MG63 (cell line): ENCODE results near the gene LMO4. TPM values are rescaled to one million over a fixed set of nuclear protein-coding genes. Genes with fewer than 3 reads are reported as not detected.
A peak's percentile ranks its signal among the peaks of the same experiment; 100 is the strongest.

Source experiments
- DNase-seq: peaks from one replicate; pipeline ENCODE4 v3.0.0-alpha.2; 2020
- H3K27me3 ChIP-seq: fragments of 250-450 bp; sonication (Bioruptor Pico); 2 replicates; pipeline ENCODE4 v1.5.1; 2020; ENCODE audit warnings: mild to moderate bottlenecking, moderate library complexity
- H3K36me3 ChIP-seq: fragments of 250-450 bp; sonication (Bioruptor Pico); 2 replicates; pipeline ENCODE4 v1.5.1; 2020; ENCODE audit warnings: mild to moderate bottlenecking, moderate library complexity
- H3K4me3 ChIP-seq: fragments of 250-450 bp; sonication (Bioruptor Pico); 2 replicates; pipeline ENCODE4 v1.5.1; 2020; ENCODE audit warnings: mild to moderate bottlenecking, moderate library complexity
- H3K9me3 ChIP-seq: fragments of 250-450 bp; sonication (Bioruptor Pico); 2 replicates; pipeline ENCODE4 v1.5.1; 2020; ENCODE audit warnings: mild to moderate bottlenecking, moderate library complexity
- total RNA-seq: library from RNA; depleted of rRNA; stranded (reverse); fragments of >200 nt; shearing (Covaris generic); gene quantifications from 2 replicates; pipeline ENCODE4 v1.2.3, GENCODE V29; 2014; ENCODE audit warnings: low replicate concordance

Gene LMO4
- total RNA-seq, 1 experiment from 2014 or later = 57.4 TPM

GRCh38 chr1:87318056-87318650 is 10.5 kb upstream of the LMO4 start:
- H3K9me3 ChIP-seq = no peaks in the 10 kb centered on the region
- no peak overlapping the region for H3K4me3 ChIP-seq
- H3K27me3 ChIP-seq = no peaks in the 10 kb centered on the region
- no peak for DNase-seq
- H3K36me3 ChIP-seq = no peaks in the 10 kb centered on the region

DNA sequence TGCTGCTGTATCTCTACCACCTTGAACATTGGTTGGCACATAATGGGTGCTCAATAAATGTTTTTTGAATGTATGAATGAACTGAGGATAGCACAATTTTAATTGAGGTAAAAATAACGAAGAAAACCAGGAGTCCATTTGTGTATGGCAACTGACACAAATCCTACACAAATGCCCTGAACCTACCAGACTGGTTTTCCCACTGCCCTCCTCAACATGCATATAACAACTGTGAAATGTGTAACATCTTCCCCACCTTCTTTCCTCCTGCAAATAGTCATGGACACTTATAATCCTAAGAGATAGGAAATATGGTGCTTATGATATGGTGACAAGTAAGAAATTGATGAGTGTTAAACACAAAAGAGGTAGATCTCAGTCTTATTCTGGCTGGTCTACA is 9.9 kb upstream of the LMO4 start:
- no peaks in the 10 kb centered on the region for H3K36me3 ChIP-seq
- DNase-seq = no peak
- H3K27me3 ChIP-seq = no peaks in the 10 kb centered on the region
- no peaks in the 10 kb centered on the region for H3K9me3 ChIP-seq
- no peak overlapping the region for H3K4me3 ChIP-seq

GRCh38 chr1:87325982-87326738 is 2.5 kb upstream of the LMO4 start:
- DNase-seq = no peak
- H3K4me3 ChIP-seq = no peak overlapping the region
- no peaks in the 10 kb centered on the region for H3K36me3 ChIP-seq
- no peaks in the 10 kb centered on the region for H3K27me3 ChIP-seq
- H3K9me3 ChIP-seq = no peaks in the 10 kb centered on the region

- no peaks in the 10 kb centered on the region for H3K27me3 ChIP-seq
- H3K9me3 ChIP-seq = no peaks in the 10 kb centered on the region
- peak overlapping the region; percentile 81 for H3K4me3 ChIP-seq
- peaks cover 6% of the 10 kb centered on the region for H3K36me3 ChIP-seq
- DNase-seq = no peak
These were observed 1.1 kb upstream of the LMO4 start for GRCh38 chr1:87327376-87328271.

DNA sequence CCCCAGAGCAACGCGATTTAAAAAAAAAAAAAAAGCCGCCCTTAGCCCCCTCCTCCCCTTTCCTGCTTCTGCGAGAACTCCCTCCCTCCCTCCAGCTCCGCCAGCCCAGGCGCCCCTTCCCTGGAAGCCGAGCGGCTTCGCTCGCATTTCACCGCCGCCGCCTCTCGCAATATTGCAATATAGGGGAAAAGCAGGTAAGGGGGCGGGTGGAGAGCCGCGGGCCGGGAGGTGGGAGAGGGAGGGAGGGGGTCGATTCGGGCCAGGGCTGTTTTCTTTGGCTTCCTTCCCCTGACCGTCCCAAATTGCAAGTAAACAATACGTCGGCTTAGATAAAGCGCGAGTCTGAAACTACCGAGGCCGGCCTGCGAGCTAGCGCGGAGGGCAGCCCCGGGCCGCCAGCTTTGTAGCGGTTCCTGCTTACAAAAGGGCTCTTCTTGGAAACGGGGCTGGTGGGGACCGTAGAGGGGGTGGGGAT is 408 bp downstream of the LMO4 start:
- peak overlapping the region; percentile 81 for H3K4me3 ChIP-seq
- DNase-seq = peak; percentile 51

DNA sequence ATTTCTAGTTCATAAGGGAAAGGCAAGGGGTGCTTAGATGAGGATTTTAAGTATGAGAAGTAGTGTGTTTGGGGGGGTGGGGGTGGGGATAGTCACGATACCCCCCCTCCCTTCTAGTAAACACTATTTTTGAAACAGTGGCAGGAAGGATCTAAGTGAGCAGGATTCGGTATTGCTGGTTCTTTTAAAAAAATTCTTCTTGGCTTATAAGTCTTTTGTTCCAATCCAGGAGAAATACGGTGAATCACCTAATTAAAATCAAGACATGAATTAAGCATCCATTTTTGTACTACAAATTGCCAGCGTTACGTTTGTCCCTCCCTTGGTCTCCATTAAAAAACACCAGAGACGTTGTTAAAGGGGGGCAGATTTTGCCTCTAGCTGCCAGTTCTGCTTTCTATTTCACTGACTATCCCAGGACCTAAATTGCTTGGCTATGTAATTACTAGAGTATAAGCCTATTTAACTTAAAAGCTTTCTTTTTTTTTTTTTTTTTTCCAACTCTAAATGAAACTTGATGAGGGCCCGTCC is 911 bp downstream of the LMO4 start:
- Histone ChIP-seq H3K36me3 (peaks cover 11% of the 10 kb centered on the region), H3K4me3 (peak overlapping the region; percentile 81), H3K9me3 (no peaks in the 10 kb centered on the region), H3K27me3 (no peaks in the 10 kb centered on the region)
- DNase-seq = no peak

More for the DNA sequence above, 408 bp downstream of the LMO4 start:
- Histone ChIP-seq H3K36me3 (peaks cover 8% of the 10 kb centered on the region), H3K27me3 (no peaks in the 10 kb centered on the region), H3K9me3 (no peaks in the 10 kb centered on the region)

- peaks cover 12% of the 10 kb centered on the region for H3K36me3 ChIP-seq
- H3K27me3 ChIP-seq = no peaks in the 10 kb centered on the region
- H3K9me3 ChIP-seq = no peaks in the 10 kb centered on the region
- peak overlapping the region; percentile 81 for H3K4me3 ChIP-seq
- DNase-seq = peak; percentile 8
These were observed 1.6 kb downstream of the LMO4 start for GRCh38 chr1:87330057-87330884.

DNA sequence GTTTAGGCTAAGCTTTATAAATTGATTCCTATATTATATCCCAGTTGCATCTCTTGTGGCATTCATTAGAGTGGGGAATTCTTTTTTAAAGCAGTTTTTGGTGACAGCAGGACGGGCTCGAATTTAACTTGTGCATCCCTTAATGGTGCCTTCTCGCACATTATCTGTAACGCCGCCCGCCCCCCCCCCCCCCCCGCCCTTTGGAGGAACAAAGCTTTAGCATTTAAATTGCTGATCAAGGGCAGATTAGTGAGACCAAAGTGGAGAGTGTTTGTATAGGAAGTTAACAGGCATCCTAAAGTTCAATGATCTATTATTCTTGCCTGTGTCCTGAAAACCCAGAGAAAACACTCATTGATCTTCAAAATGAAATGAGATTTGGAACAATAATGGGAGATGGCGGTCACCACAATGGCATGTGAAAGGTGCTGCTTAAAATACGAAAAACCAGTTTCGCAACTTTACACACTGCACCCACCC is 2.2 kb downstream of the LMO4 start:
- H3K9me3 ChIP-seq = no peaks in the 10 kb centered on the region
- H3K4me3 ChIP-seq = peak overlapping the region; percentile 81
- peaks cover 12% of the 10 kb centered on the region for H3K36me3 ChIP-seq
- DNase-seq = no peak
- H3K27me3 ChIP-seq = no peaks in the 10 kb centered on the region

- no peaks in the 10 kb centered on the region for H3K27me3 ChIP-seq
- no peaks in the 10 kb centered on the region for H3K9me3 ChIP-seq
- DNase-seq = peak; percentile 76
These were observed 2.9 kb downstream of the LMO4 start for GRCh38 chr1:87331365-87332241.

DNA sequence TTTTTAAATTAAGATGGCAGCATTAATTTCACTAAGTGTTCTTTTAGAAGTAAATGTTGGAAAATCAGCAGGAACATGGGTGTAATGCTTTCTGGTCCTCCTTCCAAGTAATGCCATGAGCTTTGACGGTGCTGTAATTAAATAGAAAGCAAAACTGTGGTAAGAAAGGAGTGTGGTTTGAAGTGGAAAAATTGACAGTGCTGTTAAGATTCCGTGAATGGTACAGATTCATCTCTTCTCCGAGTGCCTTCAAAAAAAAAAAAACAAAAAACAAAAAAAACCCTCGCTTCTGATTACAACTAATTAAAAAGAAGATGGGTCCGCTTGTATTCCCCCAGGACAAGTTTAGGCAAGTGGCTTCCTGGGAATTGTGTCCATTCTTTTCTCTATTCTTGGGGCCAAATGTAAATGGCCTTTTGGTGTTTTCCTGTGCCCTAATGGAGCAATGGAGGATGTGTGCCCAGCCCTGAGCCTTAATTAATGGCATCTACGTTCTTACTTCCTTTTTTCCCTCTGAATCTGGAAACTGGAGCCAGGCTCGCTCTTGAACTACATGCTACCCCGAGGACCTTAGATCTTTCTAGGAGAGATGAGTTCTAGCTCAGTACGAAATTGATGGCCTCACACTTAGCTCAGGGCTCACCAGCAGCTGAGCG is 5.1 kb downstream of the LMO4 start:
- no peaks in the 10 kb centered on the region for H3K9me3 ChIP-seq
- H3K27me3 ChIP-seq = no peaks in the 10 kb centered on the region
- peak overlapping the region; percentile 57 for H3K4me3 ChIP-seq
- no peak for DNase-seq
- peaks cover 15% of the 10 kb centered on the region for H3K36me3 ChIP-seq

More at GRCh38 chr1:87331365-87332241, 2.9 kb downstream of the LMO4 start:
- Histone ChIP-seq H3K36me3 (peaks cover 12% of the 10 kb centered on the region), H3K4me3 (peak overlapping the region; percentile 81)

- H3K9me3 ChIP-seq = no peaks in the 10 kb centered on the region
- peak overlapping the region; percentile 57 for H3K4me3 ChIP-seq
- peaks cover 19% of the 10 kb centered on the region for H3K36me3 ChIP-seq
- H3K27me3 ChIP-seq = no peaks in the 10 kb centered on the region
- peak; percentile 12 for DNase-seq
These were observed 5.9 kb downstream of the LMO4 start for GRCh38 chr1:87334351-87335174.

DNA sequence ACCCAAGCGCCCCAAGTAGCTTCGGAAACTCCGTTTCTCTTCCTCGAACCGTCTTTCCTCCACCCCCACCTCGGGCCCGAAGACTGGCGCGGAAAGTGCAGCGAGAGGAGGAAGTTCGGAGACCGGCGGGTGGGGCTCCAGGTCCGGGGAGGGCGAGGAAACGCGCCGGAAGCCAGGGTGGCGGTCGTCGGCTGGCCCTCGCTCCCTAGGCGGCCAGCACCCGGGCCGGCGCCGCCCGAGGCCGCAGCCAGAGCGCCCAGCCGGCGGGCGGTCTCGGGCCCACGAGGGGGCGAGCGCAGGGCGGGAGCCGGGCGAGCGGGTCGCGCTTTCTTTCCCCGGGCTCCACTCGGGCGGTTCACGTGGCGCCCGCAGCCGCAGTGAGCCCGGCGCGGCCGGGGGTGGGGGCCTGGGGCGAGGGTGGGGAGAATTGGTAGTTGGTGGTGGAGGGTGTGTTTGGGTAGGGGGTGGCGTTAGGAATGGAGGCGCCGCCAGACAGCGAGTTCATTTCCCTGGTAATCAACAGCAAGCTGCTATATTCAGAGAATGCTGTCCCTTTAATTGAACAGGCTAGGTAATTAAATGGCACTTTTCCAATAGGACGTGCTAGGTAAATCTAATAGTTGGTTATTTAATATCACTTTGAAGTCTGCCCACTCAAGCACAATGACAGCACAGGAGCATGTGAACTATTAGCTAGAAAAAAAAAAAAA is 6.7 kb downstream of the LMO4 start:
- peaks cover 27% of the 10 kb centered on the region for H3K36me3 ChIP-seq
- H3K27me3 ChIP-seq = no peaks in the 10 kb centered on the region
- no peaks in the 10 kb centered on the region for H3K9me3 ChIP-seq
- peak overlapping the region; percentile 57 for H3K4me3 ChIP-seq
- peak; percentile 74 for DNase-seq

DNA sequence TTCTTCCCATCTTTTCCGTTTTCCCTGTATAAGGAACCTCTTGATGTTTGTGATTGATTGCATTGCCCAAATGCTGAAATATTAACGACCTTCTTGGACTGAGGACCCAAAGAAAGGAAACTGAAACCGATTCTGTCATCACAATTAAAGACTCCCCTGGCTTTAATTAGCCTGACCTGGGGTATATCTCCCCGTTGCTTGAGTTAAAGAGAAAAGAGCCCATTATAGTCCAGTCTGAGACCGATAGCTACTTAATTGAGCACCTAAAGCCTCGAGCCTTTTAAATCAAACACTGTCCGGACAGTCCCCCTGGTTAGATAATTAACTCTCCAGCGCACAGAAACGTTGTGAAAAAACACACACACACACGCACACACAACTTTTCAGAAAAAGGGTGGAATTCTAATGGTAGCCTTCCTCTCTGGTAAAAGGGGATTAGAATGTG is 8.0 kb downstream of the LMO4 start:
- no peak for DNase-seq
- H3K27me3 ChIP-seq = no peaks in the 10 kb centered on the region
- peaks cover 40% of the 10 kb centered on the region for H3K36me3 ChIP-seq
- no peaks in the 10 kb centered on the region for H3K9me3 ChIP-seq
- peak overlapping the region; percentile 57 for H3K4me3 ChIP-seq
